GM19328 (cell line): ENCODE data around the gene KRTAP5-9.
"Not testable (repeated sequence)": the region's sequence is repeated elsewhere in the genome, so short reads cannot be mapped to it uniquely, and the experiment has no call there.

ENCODE experiments used
- ATAC-seq: cut with Tn5 transposase; IDR thresholded peaks from one replicate; pipeline ENCODE4 v1.9.1; 2021; ENCODE audit warnings: mild to moderate bottlenecking, moderate library complexity; ENCODE audit not compliant: unreplicated experiment

KRTAP5-9 gene

DNA sequence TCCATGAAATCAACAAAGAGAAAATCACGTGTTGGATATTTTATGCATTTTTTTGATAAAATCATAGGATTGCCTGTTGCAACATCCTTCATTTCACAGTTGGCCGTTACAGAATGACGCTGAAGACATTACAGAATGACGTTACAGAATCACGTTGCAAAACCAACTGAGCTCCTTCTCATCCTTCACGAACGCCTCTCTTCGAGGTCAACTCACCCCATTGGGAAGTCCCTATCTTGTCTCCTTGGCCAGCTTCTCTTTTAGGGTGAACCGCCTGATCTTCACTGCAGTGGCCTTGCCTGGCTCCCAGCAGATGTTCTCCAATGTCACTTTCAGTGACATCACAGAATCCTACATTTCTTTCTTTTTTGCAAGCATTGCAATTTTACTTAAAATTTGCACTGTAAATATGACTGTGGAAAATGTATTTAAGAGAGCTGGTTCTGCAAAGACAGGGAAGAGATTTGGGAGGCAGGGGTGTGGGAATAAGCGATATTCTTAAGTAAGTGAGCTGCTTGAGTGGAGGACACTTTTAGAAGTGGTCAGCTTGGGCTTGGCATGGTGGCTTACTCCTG lies 16.1 kb upstream of the KRTAP5-9 start:
- ATAC-seq: no peak

DNA sequence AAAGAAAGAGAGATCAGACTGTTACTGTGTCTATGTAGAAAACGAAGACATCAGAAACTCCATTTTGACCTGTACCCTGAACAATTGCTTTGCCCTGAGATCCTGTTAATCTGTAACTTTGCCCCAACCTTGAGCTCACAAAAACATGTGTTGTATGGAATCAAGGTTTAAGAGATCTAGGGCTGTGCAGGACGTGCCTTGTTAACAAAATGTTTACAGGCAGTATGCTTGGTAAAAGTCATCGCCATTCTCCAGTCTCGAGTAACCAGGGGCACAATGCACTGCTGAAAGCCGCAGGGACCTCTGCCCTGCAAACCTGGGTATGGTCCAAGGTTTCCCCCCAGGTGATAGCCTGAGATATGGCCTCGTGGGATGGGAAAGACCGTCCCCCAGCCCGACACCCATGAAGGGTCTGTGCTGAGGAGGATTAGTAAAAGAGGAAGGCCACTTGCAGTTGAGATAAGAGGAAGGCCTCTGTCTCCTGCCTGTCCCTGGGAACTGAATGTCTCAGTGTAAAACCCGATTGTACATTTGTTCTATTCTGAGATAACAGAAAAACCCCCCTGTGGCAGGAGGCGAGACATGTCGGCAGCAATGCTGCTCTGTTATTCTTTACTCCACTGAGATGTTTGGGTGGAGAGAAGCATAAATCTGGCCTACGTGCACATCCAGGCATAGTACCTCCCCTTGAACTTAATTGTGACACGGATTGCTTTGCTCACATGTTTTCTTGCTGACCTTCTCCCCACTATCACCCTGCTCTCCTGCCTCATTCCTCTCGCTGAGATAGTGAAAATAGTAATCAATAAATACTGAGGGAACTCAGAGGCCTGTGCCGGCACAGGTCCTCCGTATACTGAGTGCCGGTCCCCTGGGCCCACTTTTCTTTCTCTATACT lies 13.3 kb upstream of the KRTAP5-9 start:
- not testable (repeated sequence) for ATAC-seq

DNA sequence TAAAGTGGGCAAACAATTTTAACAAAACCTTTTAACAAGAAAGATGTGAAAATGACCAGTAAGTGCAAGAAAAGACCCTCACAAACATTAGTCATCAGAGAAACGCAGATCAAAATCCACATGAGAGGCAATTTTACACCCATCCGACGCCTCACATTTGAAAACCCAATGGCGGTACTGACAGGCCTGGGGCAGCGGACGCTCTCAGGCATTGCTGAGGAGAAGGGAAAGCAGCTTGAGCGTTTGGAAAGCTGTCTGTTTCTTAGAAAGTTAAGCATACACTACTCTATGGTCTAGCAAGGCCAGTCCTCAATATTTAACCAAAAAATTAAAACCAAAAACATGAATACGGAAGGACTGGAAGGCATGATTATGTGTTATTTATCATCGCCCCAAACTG lies 12.4 kb upstream of the KRTAP5-9 start:
- no peak for ATAC-seq

DNA sequence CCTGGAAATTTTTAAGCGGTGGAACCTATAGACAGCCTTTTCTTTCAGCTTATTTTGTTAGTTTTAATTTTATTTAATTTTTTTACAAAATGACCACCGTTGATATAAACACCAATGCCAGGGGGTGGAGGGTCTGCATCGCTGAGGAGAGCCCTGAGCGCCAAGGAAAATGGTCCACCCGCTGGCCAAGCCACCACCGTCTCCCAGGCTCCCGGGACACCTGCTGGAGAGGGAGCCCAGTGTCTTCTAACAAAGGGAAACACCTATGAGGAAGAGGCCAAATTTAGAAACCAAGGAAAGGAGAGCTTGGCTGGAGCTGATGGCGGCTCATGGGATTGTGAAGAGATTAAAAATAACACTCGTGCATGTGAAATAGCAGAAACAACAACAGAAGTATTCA lies 10.7 kb upstream of the KRTAP5-9 start:
- ATAC-seq: no peak

DNA sequence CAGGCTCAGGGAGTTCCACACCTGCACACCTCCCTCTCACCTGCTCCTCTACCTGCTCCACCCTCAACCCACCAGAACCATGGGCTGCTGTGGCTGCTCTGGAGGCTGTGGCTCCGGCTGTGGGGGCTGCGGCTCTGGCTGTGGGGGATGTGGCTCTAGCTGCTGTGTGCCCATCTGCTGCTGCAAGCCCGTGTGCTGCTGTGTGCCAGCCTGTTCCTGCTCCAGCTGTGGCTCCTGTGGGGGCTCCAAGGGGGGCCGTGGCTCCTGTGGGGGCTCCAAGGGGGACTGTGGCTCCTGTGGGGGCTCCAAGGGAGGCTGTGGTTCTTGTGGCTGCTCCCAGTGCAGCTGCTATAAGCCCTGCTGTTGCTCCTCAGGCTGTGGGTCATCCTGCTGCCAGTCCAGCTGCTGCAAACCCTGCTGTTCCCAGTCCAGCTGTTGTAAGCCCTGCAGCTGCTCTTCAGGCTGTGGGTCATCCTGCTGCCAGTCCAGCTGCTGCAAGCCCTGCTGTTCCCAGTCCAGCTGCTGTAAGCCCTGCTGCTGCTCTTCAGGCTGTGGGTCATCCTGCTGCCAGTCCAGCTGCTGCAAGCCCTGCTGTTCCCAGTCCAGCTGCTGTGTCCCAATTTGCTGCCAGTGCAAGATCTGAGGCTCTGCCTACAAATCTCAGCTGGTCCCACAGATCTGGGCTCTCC lies 10.1 kb upstream of the KRTAP5-9 start, which contains the start of gene KRTAP5-8:
TSS of gene KRTAP5-8 (plus strand) at position 49 of the 689 bp plus-strand sequence. CDS start at position 80, 31 bp downstream.
- ATAC-seq: not testable (repeated sequence)

DNA sequence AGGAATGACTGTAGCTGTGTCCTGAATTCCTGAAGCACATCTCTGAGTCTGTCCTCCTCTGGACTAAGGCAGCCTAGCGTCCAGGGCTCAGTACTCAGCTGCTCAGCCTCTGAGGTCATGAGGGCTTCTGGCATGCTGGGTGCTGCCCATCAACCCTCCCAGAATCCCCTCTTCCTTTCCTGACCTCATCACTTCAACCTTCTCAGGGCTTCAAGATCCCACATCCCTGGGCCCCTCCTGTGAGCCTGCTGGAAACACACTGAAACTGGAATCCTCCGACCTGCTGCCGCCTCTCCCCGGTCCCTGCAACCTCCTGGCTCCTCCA lies 9.6 kb upstream of the KRTAP5-9 start:
- ATAC-seq: no peak

DNA sequence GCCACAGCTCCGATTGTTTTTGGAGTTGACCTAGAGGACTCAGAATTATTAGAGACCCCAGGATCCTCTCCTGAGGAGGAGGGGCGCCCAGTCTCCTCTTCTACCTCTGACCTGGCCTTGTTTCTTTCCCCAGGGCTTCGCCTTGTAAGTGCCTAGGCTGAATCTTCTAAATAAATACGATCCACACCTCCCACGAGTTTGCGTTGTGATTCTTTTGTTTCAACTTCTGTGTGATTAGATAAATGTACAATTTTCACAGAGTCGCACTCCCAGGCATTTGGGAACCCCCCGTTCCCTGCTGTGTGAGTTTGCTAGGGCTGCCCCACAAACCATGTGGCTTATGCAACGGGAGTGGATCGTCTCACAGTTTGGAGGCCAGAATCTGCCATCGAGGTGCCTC lies 9.2 kb upstream of the KRTAP5-9 start:
- ATAC-seq: no peak

DNA sequence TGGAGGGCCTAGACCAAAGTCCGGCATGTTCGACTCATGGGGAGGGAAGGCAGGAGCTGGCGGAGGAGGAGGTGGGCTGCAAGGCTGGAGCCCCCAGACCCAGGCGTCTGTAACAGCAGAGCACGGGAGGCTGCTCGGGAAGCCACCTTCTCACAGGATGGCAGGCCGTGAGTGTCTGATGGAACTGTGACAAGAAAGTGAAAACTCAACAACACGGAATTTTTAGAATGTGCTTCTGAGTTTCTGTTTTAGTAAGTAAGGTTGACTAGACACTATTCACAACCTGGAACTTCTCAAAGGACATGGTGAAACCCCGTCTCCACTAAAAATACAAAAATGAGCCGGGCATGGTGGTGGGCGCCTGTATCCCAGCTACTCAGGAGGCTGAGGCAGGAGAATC lies 8.2 kb upstream of the KRTAP5-9 start:
- ATAC-seq: not testable (repeated sequence)

DNA sequence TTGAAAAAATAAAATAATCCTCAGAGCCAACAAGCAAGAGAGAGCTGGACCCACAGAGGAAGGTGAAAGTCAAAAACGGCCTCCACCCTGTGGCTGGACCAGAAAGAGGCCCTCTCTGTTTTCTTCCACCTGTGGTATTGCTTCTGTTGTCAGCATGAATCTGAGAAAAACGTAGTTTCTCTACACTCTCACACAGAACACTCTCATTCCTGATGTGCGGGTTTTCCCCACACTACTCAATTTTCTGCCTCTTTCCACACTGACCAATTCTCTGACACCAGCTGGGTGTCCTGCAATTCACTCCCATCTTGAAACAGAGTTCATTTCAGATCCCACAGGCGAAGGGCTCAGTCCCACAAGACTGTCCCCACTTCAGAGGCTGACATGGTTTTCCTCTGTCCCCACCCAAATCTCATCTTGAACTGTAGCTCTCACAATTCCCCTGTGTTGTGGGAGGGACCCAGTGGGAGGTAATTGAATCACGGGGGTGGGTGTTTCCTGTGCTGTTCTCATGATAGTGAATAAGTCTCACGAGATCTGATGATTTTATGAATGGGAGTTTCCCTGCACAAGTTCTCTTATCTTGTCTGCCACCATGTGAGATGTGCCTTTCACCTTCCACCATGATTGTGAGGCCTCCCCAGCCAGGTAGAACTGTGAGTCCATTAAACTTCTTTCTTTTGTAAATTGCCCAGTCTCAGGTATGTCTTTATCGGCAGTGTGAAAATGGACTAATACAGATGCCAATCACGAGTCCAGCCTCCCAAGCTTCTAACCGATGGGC lies 7.5 kb upstream of the KRTAP5-9 start:
- ATAC-seq: not testable (repeated sequence)

DNA sequence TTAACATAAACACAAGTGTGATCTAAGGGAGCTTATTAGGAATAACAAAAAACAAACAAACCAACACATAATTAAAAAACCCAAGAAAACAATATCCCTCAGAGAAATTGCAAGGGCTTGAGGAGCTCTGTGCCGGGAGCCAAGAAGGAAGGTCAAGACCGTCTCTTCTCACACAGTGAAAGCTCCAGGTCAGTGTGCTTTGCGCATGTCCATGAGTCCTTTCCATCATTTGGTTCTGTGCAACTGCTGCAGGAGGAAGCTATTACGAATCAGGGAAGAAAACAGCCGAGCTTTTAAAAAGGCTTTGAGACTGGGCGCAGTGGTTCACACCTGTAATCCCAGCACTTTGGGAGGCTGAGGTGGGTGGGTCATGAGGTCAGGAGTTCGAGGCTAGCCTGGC lies 5.8 kb upstream of the KRTAP5-9 start:
- ATAC-seq: no peak

DNA sequence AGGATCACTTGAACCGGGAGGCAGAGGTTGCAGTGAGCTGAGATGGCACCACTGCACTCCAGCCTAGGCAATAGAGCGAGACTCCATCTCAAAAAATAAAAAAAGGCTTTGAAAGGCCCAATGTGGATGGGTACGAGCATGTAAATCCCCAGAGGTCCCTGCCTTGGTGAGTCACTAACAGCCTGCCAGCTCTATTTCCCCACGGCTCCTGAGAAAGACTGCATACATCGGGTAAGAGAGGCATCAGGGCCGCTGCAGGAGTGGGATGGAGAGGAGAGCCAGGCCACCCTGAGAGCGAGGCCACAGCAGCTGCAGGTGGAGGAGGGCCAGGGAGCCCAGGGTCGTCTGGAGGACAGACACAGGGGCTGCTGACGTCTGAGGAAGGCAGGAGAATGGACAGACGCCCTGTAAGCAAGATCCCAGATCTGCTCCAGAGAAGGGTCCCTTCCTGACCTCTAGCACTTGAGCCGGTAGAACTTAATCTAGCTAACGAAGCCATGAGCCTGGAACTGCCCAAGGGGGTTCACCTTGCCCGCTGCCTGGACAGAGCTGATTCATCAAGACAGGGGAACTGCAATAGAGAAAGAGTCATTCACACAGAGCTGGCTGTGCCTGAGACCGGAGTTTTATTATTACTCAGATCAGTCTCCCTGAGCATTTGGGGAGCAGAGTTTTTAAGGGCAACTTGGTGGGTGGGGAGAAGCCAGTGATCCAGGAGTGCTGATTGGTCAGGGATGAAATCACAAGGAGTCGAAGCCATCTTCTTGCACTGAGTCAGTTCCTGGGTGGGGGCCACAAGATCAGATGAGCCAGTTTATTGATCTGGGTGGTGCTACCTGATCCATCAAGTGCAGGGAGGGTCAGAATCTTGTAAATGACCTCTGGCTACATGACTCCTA lies 5.1 kb upstream of the KRTAP5-9 start:
- ATAC-seq: no peak

DNA sequence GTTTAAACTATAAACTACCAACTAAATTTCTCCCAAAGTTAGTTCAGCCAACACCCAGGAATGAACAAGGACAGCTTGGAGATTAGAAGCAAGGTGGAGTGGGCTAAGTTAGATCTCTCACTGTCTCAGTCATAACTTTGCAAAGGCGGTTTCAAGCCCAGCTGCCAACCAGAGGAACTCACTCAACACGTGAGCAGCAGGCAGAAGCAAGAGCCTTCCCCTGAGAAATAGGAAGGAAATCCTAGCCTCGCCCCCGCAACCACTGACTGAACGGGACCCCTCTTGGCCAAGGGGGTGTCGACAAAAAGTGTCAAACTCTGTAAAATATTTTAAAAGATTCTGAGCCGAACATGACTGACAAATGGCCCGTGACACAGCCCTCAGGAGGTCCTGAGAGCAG lies 4.4 kb upstream of the KRTAP5-9 start:
- ATAC-seq: no peak

DNA sequence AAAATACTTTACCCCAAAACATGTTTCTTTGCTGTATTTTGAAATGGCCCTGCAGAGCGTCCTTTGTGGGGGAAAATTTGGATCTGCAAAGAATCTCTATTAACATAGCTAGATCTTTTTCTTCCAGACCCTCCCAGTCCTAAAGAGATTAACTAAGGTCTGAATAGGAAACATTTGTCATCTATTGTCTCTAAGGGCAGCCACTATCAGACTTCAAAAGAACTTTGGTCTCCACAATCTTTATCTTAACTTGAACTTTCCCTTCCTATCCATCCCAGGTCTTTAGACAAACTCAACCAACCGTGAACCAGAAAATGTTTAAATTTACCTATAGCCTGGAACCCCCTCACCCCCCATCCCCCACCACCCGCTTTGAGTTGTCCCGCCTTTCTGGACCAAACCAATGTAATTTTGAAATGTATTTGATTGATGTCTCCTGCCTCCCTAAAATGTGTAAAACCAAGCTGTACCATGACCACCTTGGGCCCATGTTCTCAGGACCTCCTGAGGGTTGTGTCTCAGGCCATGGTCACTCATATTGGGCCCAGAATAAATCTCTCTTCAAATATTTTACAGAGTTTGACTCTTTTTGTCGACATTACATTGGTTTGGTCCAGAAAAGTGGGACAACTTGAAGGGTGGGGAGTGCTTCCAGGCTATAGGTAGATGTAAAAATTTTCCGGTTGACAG lies 3.5 kb upstream of the KRTAP5-9 start:
- ATAC-seq: no peak

DNA sequence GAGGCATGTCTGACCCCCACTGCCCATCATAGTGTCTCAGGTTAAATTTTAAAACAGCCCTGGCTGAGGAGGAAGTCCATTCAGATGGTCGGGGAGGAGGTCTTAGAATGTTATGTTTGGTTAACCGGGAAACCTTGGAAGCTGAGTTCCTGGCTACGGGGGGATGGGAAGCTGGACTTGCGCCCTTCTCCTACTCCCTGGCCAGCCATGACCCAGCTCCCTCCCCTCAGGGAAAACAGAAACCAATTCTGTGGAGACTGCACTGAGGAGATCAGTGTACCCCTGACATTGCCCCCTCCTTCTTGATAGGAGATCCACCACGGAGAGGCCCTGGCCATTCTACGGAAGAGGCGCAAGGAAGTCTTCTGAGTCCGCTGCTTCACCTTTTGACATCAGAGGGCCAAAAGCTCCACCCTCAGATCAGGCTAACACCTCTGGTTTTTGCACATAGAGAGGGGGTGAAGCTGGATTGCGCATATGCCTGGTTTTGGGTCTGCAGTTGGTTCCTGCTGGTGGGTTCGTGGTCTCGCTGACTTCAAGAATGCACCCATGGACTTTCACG lies 2.7 kb upstream of the KRTAP5-9 start:
- no peak for ATAC-seq

DNA sequence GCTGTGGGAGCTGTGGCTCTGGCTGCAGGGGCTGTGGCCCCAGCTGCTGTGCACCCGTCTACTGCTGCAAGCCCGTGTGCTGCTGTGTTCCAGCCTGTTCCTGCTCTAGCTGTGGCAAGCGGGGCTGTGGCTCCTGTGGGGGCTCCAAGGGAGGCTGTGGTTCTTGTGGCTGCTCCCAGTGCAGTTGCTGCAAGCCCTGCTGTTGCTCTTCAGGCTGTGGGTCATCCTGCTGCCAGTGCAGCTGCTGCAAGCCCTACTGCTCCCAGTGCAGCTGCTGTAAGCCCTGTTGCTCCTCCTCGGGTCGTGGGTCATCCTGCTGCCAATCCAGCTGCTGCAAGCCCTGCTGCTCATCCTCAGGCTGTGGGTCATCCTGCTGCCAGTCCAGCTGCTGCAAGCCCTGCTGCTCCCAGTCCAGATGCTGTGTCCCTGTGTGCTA lies 514 bp downstream of the KRTAP5-9 start:
- no peak for ATAC-seq

DNA sequence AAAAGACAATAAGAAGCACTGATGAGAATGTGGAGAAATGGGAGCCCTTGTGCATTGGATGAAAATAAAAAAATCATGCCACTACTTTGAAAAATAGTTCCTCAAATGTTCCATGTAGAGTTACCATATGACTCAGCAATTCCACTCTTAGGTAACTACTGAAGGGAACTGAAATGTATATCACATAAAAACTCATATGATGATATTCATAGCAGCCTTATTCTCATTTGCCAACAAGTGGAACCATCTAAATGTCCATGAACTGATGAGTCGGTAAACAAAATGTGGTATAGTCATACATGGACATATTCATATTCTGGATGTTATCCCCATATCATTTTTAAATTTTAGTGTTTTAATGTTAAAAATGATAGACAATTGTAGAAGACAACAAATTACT lies 3.5 kb downstream of the KRTAP5-9 start:
- no peak for ATAC-seq

DNA sequence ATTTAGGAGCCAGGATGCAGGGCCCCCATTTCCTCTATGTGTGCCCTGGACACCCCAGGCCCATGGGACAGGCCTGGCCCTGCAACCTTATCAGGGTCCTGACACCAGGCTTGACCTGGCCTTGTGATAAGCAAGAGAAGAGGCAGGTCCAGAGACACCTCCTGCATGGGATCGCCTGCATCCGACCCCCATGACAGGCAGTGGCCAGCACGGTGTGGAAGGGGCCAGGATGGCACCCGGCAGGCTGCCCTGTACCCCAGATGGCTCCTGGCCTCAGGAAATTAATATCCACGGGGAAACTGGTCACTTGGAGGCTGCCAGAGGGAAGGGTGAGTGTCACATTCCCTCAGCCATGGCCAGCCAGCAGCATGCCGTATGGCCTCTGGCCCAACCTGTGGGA lies 6.8 kb downstream of the KRTAP5-9 start:
- ATAC-seq: no peak

DNA sequence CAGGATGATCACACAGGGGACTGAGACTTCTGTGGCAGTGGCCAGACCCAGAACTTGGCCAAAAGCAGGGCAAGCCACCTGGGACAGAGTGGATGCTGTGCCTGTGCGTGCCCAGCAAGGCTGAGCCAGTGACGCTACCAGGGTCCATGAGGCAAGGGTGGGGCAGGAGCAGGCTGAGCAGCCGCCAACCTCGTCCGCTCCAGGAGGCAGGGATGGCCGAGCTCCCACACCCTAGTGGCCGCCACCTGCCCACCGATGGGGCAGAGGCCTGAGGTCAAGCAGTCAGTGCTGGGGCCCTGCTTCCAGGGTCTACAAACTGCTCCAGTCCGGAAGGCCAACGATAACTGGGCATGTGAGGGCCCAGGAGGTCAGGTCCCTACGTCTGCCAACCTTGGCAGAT lies 7.3 kb downstream of the KRTAP5-9 start:
- no peak for ATAC-seq

DNA sequence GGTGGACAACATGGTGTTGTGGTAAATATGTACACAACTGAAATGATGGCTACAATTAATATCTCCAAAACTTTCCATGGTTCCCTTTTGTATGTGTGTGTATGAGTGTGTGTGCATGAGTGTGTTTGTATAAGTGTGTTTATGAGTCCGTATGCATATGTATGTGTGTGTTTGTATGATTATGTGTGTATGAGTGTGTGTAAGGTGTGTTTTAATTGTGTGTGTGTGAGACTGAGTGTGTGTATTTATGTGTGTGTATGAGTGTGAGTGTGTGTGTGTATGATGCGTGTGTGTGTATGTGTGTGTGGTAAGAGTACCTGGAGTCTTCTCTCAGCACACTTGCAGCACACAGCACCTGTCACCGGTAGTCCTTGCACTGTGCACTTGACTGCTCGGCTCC lies 7.8 kb downstream of the KRTAP5-9 start:
- ATAC-seq: no peak
